ENCODE results near the gene RIN2. TPM values are rescaled to one million over a fixed set of nuclear protein-coding genes. Genes with fewer than 3 reads are reported as not detected.

The RIN2 gene
- total and polyA plus RNA-seq, 2 of the 13 experiments (the other 11 are each of a cell fraction or from before 2014, with no cell fraction given), result 2.5 to 5.1 TPM

- no peak for FAIRE-seq
- no peak for DNase-seq (ENCODE audit: low spot score)
These were observed 46.9 kb upstream of the RIN2 start for GRCh38 chr20:19711126-19711525.

More at GRCh38 chr20:19711126-19711525, 46.9 kb upstream of the RIN2 start:
- Histone ChIP-seq H3K4me3 (replicated peaks in 1 of 3; ENCODE audit: insufficient read depth in 1 of 3, low read depth in 2 of 3, low read length in 3 of 3) (no peak overlapping the region), H4K20me1 (ENCODE audit: insufficient read depth, low read length) (no peaks in the 10 kb centered on the region), H3K79me2 (ENCODE audit: insufficient read depth, low read length) (no peaks in the 10 kb centered on the region), H3K36me3 (replicated peaks in 1 of 2; ENCODE audit: control insufficient read depth in 1 of 2, insufficient read depth in 2 of 2, low read length in 2 of 2) (no peaks in the 10 kb centered on the region), H3K9ac (ENCODE audit: insufficient read depth, low read depth, low read length) (no peak overlapping the region), H2AFZ (ENCODE audit: low read length) (no peak overlapping the region), H3K27me3 (ENCODE audit: control insufficient read depth in 1 of 2, insufficient read depth in 2 of 2, low read length in 2 of 2) (no peaks in the 10 kb centered on the region), H3K4me2 (ENCODE audit: low read depth, low read length) (no peak overlapping the region), H3K9me3 (ENCODE audit: low read length) (no peaks in the 10 kb centered on the region), H3K27ac (ENCODE audit: extremely low read length, insufficient read depth, low read length) (no peak overlapping the region), H3K4me1 (ENCODE audit: insufficient read depth, low read length) (peaks cover 17% of the 10 kb centered on the region)
- in situ Hi-C loops (cut with HindIII; ENCODE audit: extremely low pct_ligation_motif_present, low pct_unique_long_range_greater_than_20kb) (no loop called here), intact Hi-C loops (cut with micrococcal nuclease; ENCODE audit: unreplicated experiment) (no loop called here)
- BruUV-seq (replicated peaks), result no TSS peak
- no peak for ATAC-seq
- TF ChIP-seq ZSCAN12 (CRISPR knock-in tag; IDR thresholded peaks at IDR 0.05) (no peak), KLF16 (CRISPR knock-in tag; IDR thresholded peaks at IDR 0.05) (0 out of 4 replicates have a peak, but pooled peaks of 1 of the 2 experiments have one; percentile 18), MNT (IDR thresholded peaks at IDR 0.05) (peak; percentile 99), ZNF207 (IDR thresholded peaks at IDR 0.05; ENCODE audit: borderline replicate concordance) (0 out of 2 replicates have a peak, but pooled peaks have one; percentile 26), IRF9 (CRISPR knock-in tag; IDR thresholded peaks at IDR 0.05; ENCODE audit: borderline replicate concordance) (no peak), ZNF142 (CRISPR knock-in tag; IDR thresholded peaks at IDR 0.05) (no peak), ZFP90 (CRISPR knock-in tag; IDR thresholded peaks at IDR 0.05; ENCODE audit: borderline replicate concordance) (no peak), MYC (CRISPR knock-in tag; IDR thresholded peaks at IDR 0.05; ENCODE audit: borderline replicate concordance) (no peak), IKZF1 (IDR thresholded peaks at IDR 0.05) (peak; percentile 8; the same call in 1 of the 2 replicates), TGIF2 (CRISPR knock-in tag; IDR thresholded peaks at IDR 0.05) (no peak), ZNF780A (CRISPR knock-in tag; IDR thresholded peaks at IDR 0.05) (peak; percentile 23; the same call in 1 of the 2 replicates), CBX1 (IDR thresholded peaks at IDR 0.05; ENCODE audit: low read depth) (no peak)
- whole genome bisulfite sequencing (ENCODE audit: low lambda C conversion rate), result 58% methylated on average over 11 of the region's 11 CpGs
- ChIA-PET POLR2A (no interaction called here), CTCF (ENCODE audit: low intra/inter-chr PET ratio, low total read pairs) (no interaction called here)

Data from HepG2 (cell line).